Measurements from ENCODE around the gene SMIM24.

The SMIM24 gene

GRCh38 chr19:3497757-3498520 lies 17.6 kb upstream of the SMIM24 start:
- DNase-seq (ENCODE audit: low spot score): no peak

DNA sequence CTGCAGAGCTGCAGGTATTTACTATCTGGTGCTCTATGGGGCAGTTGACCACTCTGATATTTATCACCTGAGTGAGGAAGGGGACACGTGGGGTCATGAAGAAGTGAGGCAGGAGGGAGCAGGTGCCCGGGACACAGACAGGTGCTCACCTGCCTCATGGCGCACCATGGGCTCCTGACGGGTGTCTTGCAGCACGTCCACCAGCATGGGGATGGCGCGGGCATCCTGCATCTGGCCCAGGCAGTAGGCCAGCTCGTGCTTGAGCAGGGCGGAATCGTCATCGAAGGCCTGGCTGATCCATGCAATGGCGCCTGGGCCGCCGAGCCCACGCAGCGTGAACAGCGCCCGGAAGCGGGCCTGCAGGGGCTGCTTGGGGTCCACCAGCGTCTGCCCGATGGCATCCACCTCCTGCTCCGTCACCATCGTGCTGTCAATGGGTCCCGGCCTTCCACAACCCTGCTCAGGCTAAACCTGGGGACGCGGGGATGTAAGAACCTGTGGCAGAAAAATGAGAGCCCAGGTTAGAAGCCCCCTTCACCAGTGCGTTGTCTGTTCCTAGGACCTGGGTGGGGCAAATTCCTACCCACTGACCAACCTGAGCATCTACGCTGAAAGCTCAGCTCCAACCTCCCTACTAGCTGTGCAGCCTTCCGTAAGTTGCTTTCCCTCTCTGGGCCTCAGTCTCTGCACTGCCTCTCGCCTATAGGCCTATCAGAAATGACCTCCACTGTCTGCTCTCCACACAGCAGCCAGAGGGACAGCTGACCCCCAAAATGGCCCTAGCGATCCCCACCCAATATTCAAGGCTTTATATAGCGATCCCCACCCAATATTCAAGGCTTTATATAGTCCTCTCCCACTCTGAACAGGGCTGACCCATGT lies 16.3 kb upstream of the SMIM24 start:
- DNase-seq (ENCODE audit: low spot score): no peak

- DNase-seq (ENCODE audit: low spot score): no peak
Observed at GRCh38 chr19:3494559-3494958, 14.2 kb upstream of the SMIM24 start.

- DNase-seq (ENCODE audit: low spot score): no peak
Observed at GRCh38 chr19:3494051-3494450, 13.7 kb upstream of the SMIM24 start.

DNA sequence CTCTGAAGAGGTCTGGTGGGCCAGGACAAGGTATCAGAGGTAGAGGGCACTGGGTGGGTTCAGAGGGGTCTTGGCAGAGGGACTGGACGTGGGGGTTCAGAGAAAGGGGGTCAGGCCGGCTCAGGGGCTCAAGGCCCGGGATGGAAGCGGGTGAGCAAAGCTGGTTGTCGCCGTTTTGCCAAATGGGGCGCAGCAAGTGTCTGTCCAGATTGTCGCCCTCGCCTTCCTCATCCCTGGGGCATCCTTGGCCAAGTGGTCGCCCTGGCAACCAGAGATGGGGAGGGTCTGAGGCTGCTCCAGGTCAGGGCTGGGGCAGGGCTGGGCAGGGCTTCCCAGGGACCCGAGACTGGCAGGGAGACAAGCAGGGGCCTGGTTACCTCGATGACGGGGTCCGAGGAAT lies 13.3 kb upstream of the SMIM24 start:
- DNase-seq (ENCODE audit: low spot score): no peak

GRCh38 chr19:3492919-3493318 lies 12.6 kb upstream of the SMIM24 start:
- no peak for DNase-seq (ENCODE audit: low spot score)

GRCh38 chr19:3492131-3492839 lies 12.0 kb upstream of the SMIM24 start:
- DNase-seq (ENCODE audit: low spot score): no peak

- no peak for DNase-seq (ENCODE audit: low spot score)
Observed at GRCh38 chr19:3491396-3492119, 11.2 kb upstream of the SMIM24 start.

GRCh38 chr19:3483226-3483628 lies 2.9 kb upstream of the SMIM24 start, which contains the start of gene SMIM44:
Gene SMIM44 (minus strand): TSS chr19:3483441. CDS start chr19:3483403, 38 bp downstream.
- no peak for DNase-seq (ENCODE audit: low spot score)

GRCh38 chr19:3482507-3483225 lies 2.3 kb upstream of the SMIM24 start:
- DNase-seq (ENCODE audit: low spot score): no peak

DNA sequence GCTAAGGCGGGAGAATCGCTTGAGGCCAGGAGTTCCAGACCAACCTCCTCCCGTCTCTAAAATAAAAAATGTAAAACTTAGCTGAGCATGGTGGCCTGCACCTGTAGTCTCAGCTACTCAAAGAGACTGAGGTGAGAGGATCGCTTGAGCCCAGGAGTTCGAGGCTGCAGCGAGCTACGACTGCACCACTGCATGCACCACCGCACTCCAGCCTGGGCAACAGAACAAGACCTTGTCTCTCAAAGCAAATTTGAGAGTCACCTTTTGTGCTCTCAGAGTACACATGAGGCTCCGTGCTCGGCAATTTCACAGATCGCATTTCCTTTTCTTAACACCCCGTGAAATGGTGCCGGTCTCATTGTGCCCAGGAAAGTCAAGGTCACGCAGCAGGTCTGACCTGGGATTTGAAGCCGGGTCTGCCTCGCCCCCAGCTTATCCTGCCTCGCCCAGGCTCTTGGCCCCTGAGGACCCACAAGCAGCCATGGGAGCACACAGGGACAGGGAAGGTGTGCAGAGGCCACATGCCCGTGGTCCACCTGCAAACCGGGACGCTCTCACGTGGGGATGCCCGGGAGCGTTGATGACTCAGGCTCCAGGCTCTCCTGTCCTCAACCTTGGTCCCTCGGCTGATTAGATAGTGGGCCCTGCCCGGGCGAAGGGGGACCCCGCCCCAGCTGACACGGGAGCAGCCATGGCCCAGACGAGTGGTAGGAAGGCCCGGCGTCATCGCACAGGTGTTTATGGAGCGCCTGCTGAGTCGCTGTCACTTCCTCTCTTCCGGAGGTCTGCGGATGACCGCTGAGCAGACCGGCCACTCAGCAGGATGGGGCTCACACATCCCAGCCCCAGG lies 1.1 kb upstream of the SMIM24 start:
- no peak for DNase-seq (ENCODE audit: low spot score)

- no peak for DNase-seq (ENCODE audit: low spot score)
Observed at GRCh38 chr19:3479834-3480215, 500 bp downstream of the SMIM24 start.

- DNase-seq (ENCODE audit: low spot score): no peak
Observed at GRCh38 chr19:3479177-3479833, 1.0 kb downstream of the SMIM24 start.

DNA sequence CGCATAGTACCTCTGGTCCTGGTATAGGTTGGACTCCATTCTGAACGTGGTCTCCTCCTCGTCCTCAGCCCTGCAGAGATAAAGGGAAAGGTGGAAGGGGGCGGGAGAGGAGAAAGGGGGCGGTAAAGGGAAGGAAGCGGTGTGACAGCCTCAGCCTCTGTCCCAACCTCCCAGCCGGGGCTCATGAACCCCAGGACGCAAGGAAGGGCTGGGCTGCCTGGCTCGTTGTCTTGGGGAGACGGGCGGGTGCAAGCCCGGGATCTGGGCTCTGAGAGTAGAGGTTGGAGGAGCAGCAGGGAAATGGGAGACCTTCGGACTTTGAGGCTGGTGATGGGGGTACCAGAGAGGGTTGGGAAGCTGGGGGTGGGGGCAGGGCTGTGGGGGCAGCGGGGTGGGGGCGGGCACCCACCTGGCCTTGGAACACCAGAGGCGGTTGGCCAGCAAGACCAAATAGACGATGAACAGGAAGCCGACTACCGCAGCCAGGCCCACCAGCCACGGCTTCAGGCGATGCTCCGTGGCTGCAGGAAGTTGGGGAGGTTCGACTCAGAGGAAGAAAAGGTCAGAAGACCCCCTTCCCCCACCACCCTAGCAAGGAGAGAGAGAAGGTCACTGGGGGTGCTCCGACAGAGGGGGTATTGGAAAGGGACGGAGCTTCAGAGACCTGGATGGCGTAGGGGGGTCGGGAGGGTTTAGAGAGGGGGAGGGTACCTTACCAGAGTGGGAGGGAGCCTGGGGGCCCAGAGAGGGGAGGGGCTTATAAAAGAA lies 1.7 kb downstream of the SMIM24 start:
- no peak for DNase-seq (ENCODE audit: low spot score)

DNA sequence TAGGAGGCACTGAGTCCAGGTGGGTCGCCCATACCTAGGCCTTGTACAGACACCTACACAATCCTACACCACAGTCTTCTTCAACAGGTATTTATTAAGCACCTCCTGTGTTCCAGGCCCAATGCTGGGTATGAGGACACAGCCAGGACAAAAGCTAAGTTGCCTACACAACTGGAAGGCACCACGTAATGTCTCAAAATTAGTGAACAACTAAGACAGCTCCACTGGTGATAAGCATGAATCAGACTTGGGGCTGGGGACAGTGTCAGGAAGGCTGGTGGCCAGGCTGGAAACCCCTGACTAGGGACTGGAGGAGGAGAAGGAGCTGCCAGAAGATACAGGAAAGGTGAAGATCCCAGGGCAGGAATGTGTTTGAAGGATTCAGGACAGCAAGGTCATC lies 2.4 kb downstream of the SMIM24 start:
- DNase-seq (ENCODE audit: low spot score): no peak

DNA sequence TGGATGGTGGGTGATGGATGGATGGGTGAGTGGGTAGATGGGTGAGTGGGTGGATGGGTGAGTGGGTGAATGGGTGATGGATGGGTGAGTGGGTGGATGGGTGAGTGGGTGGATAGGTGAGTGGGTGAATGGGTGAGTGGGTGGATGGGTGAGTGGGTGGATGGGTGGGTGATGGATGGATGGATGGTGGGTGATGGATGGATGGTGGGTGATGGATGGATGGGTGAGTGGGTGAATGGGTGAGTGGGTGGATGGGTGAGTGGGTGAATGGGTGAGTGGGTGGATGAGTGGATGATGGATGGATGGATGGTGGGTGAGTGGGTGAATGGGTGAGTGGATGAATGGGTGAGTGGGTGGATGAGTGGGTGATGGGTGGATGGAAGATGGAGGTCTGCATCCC lies 2.8 kb downstream of the SMIM24 start:
- no peak for DNase-seq (ENCODE audit: low spot score)

GRCh38 chr19:3476830-3477229 lies 3.5 kb downstream of the SMIM24 start:
- no peak for DNase-seq (ENCODE audit: low spot score)

- no peak for DNase-seq (ENCODE audit: low spot score)
Observed at GRCh38 chr19:3475449-3475848, 4.9 kb downstream of the SMIM24 start.

DNA sequence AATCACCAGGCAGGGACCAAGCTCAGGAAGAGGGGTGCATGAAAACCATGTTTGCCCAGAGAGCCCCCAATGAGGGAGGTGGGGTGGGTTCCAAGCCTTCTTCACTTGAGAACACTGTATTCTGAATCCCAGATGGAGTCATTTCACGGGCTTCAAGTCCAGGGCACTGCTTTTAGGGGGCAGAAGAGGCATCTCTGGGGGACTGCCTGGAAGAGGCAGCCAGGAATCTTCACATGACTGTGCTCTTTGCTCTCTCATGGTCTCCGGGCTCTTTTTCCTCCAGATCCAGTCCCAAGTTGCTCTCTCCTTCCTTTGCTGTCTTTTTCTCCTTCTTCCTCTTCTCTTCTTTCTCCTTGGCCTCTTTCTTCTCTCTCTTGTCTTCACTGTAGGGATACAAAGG lies 5.7 kb downstream of the SMIM24 start:
- no peak for DNase-seq (ENCODE audit: low spot score)

All from kidney capillary endothelial cell (primary cell).